NCI-H146 treated with DMSO at 0.1 percent for 48 hours (cell line): ENCODE measurements around the gene NKD1.

Experiments used
- DNase-seq: peaks from one replicate; lab custom pipeline; 2025; ENCODE audit not compliant: unreplicated experiment; lab: John Stamatoyannopoulos, UW

Gene NKD1

GRCh38 chr16:50670476-50670875 is 122.3 kb downstream of the NKD1 start:
- no peak for DNase-seq

GRCh38 chr16:50671644-50672260 is 123.6 kb downstream of the NKD1 start:
- no peak for DNase-seq

- DNase-seq: no peak
These were observed 125.5 kb downstream of the NKD1 start for GRCh38 chr16:50673496-50674275.

GRCh38 chr16:50674831-50675230 is 126.6 kb downstream of the NKD1 start:
- DNase-seq: no peak

GRCh38 chr16:50675686-50676610 is 127.8 kb downstream of the NKD1 start:
- no peak for DNase-seq

GRCh38 chr16:50676684-50677225 is 128.6 kb downstream of the NKD1 start:
- no peak for DNase-seq

GRCh38 chr16:50677351-50677750 is 129.2 kb downstream of the NKD1 start:
- DNase-seq: no peak

- DNase-seq: no peak
These were observed 130.3 kb downstream of the NKD1 start for GRCh38 chr16:50678531-50678930.

- no peak for DNase-seq
These were observed 131.1 kb downstream of the NKD1 start for GRCh38 chr16:50679266-50679665.

GRCh38 chr16:50679676-50680555 is 131.7 kb downstream of the NKD1 start:
- no peak for DNase-seq

GRCh38 chr16:50680556-50680893 is 132.3 kb downstream of the NKD1 start:
- DNase-seq: no peak

GRCh38 chr16:50681021-50681885 is 133.1 kb downstream of the NKD1 start, which contains the start of gene SNX20:
Gene SNX20, minus strand, starts transcription at chr16:50681312. Its CDS starts 3,786 bp downstream, at chr16:50677526.
- no peak for DNase-seq

- DNase-seq: no peak
These were observed 135.6 kb downstream of the NKD1 start for GRCh38 chr16:50683689-50684374.

- no peak for DNase-seq
These were observed 136.7 kb downstream of the NKD1 start for GRCh38 chr16:50684823-50685461.

- DNase-seq: no peak
These were observed 137.4 kb downstream of the NKD1 start for GRCh38 chr16:50685462-50686063.

GRCh38 chr16:50688083-50688482 is 139.9 kb downstream of the NKD1 start:
- DNase-seq: no peak

GRCh38 chr16:50688867-50689266 is 140.7 kb downstream of the NKD1 start:
- no peak for DNase-seq

GRCh38 chr16:50690177-50690576 is 142.0 kb downstream of the NKD1 start:
- no peak for DNase-seq
